IMR-90 (cell line): Measurements from ENCODE around the gene SDK1. TPM values are rescaled to one million over a fixed set of nuclear protein-coding genes. Genes with fewer than 3 reads are reported as not detected.

Experiments
- ATAC-seq: fragments of 200-7000 bp; cut with Tn5 transposase; 2 replicates; pipeline ENCODE4 v1.9.1; 2020; ENCODE audit warnings: low read depth, mild to moderate bottlenecking, moderate library complexity
- BruUV-seq: library from RNA; stranded (reverse); fragments of 400-500 nt; replicated peaks from 2 replicates; lab custom pipeline; 2021; lab: Mats Ljungman, UMichigan
- CTCF ChIA-PET: fragments of 300-600 bp; formaldehyde crosslinking; extraction: SDS; loops from one replicate; lab custom pipeline; 2021; ENCODE audit warnings: antibody characterized with exemption; lab: Yijun Ruan, JAX
- POLR2A ChIA-PET: fragments of 300-600 bp; sonication (Branson Sonifier 250); formaldehyde crosslinking; loops from one replicate; lab custom pipeline; 2022; ENCODE audit warnings: antibody characterized with exemption; ENCODE audit not compliant: unreplicated experiment; lab: Charles Lee
- DNase-seq: peaks from one replicate; pipeline ENCODE4 v3.0.0; 2013
- H2AFZ ChIP-seq: replicated peaks from 2 replicates; pipeline ENCODE3; 2013; ENCODE audit warnings: low read length, mild to moderate bottlenecking; ENCODE audit not compliant: poor library complexity
- H2AK5ac ChIP-seq: 2 replicates; pipeline ENCODE4 v1.6.1; 2013; ENCODE audit warnings: low read depth, low read length, inconsistent platforms
- H2AK9ac ChIP-seq: replicated peaks from 2 replicates; pipeline ENCODE3; 2013; ENCODE audit warnings: mild to moderate bottlenecking, low read depth, low read length, moderate library complexity; ENCODE audit not compliant: poor library complexity
- H2BK120ac ChIP-seq: 2 replicates; pipeline ENCODE4 v1.6.1; 2013; ENCODE audit warnings: low read depth, low read length, inconsistent platforms
- H2BK15ac ChIP-seq: 3 replicates; pipeline ENCODE4 v1.6.1; 2013; ENCODE audit warnings: low read depth, low read length, inconsistent platforms
- H2BK20ac ChIP-seq: 2 replicates; pipeline ENCODE4 v1.6.1; 2013; ENCODE audit warnings: low read depth, mild to moderate bottlenecking, inconsistent platforms, low read length, moderate library complexity
- H2BK5ac ChIP-seq: 2 replicates; pipeline ENCODE4 v1.6.1; 2013; ENCODE audit warnings: mild to moderate bottlenecking, low read depth, low read length, inconsistent platforms; ENCODE audit not compliant: poor library complexity, severe bottlenecking
- H3K14ac ChIP-seq: replicated peaks from 2 replicates; pipeline ENCODE4 v1.6.1; 2013; ENCODE audit warnings: low read depth, low read length, inconsistent platforms
- H3K18ac ChIP-seq: 2 replicates; pipeline ENCODE4 v1.6.1; 2013; ENCODE audit warnings: low read depth, low read length, control low read depth
- H3K23ac ChIP-seq: 2 replicates; pipeline ENCODE4 v1.6.1; 2013; ENCODE audit warnings: low read depth, low read length, inconsistent platforms
- H3K27ac ChIP-seq: 2 replicates; pipeline ENCODE4 v1.5.1; 2013; ENCODE audit warnings: mild to moderate bottlenecking, control low read depth, low read length; ENCODE audit not compliant: insufficient read depth
- H3K27me3 ChIP-seq: 2 replicates; pipeline ENCODE4 v1.6.1; 2013; ENCODE audit warnings: low read length; ENCODE audit not compliant: control insufficient read depth, insufficient read depth
- H3K36me3 ChIP-seq: 2 replicates; pipeline ENCODE4 v1.6.1; 2013; ENCODE audit warnings: low read length, mixed read lengths; ENCODE audit not compliant: control insufficient read depth, insufficient read depth
- H3K4ac ChIP-seq: 2 replicates; pipeline ENCODE4 v1.6.1; 2013; ENCODE audit warnings: low read depth, low read length, inconsistent platforms
- H3K4me1 ChIP-seq: 2 replicates; pipeline ENCODE4 v1.6.1; 2013; ENCODE audit warnings: low read length, mixed read lengths; ENCODE audit not compliant: control insufficient read depth, insufficient read depth
- H3K4me2 ChIP-seq: 2 replicates; pipeline ENCODE4 v1.6.1; 2013; ENCODE audit warnings: low read depth, mild to moderate bottlenecking, control low read depth, low read length, moderate library complexity
- H3K4me3 ChIP-seq: 2 replicates; pipeline ENCODE4 v1.5.1; 2013; ENCODE audit warnings: low read depth, mild to moderate bottlenecking, control low read depth, low read length, moderate library complexity; ENCODE audit not compliant: insufficient read depth
- H3K56ac ChIP-seq: 2 replicates; pipeline ENCODE4 v1.6.1; 2013; ENCODE audit warnings: low read length, inconsistent platforms; ENCODE audit not compliant: insufficient read depth; ENCODE audit errors: extremely low read depth
- H3K79me1 ChIP-seq, 2 experiments: 2 replicates each; pipeline ENCODE4 v1.6.1; 2013; ENCODE audit warnings: low read length in 2 of 2, inconsistent platforms in 1 of 2, low read depth in 1 of 2
- H3K9ac ChIP-seq: 2 replicates; pipeline ENCODE4 v1.6.1; 2013; ENCODE audit warnings: low read depth, low read length, control low read depth
- H3K9me1 ChIP-seq: 2 replicates; pipeline ENCODE4 v1.6.1; 2013; ENCODE audit warnings: low read length, inconsistent platforms; ENCODE audit not compliant: insufficient read depth
- H3K9me3 ChIP-seq: 2 replicates; pipeline ENCODE4 v1.6.1; 2013; ENCODE audit warnings: low read length; ENCODE audit not compliant: control insufficient read depth, insufficient read depth
- H4K20me1 ChIP-seq: 2 replicates; pipeline ENCODE4 v1.6.1; 2013; ENCODE audit warnings: low read length, inconsistent platforms; ENCODE audit not compliant: insufficient read depth
- H4K5ac ChIP-seq: 2 replicates; pipeline ENCODE4 v1.6.1; 2013; ENCODE audit warnings: mild to moderate bottlenecking, low read depth, low read length, control low read depth
- H4K8ac ChIP-seq, 2 experiments: 2 replicates each; pipeline ENCODE4 v1.6.1; 2013; ENCODE audit warnings: low read depth in 2 of 2, low read length in 2 of 2, control low read depth in 1 of 2, inconsistent platforms in 1 of 2
- H4K91ac ChIP-seq: 2 replicates; pipeline ENCODE4 v1.6.1; 2013; ENCODE audit warnings: low read depth, low read length, inconsistent platforms; ENCODE audit not compliant: insufficient read depth
- BHLHE40 ChIP-seq: fragments of 150-350 bp; IDR thresholded peaks from 2 replicates; pipeline ENCODE4 v1.6.1; 2016; ENCODE audit warnings: mild to moderate bottlenecking, low read depth, low read length
- CEBPB ChIP-seq: IDR thresholded peaks from 2 replicates; pipeline ENCODE4 v1.6.1; 2012; ENCODE audit warnings: low read depth, low read length, improper control_type of control experiment
- MAFK ChIP-seq: IDR thresholded peaks from 2 replicates; pipeline ENCODE4 v1.6.1; 2012; ENCODE audit warnings: low read depth, low read length, improper control_type of control experiment
- MAZ ChIP-seq: IDR thresholded peaks from 2 replicates; pipeline ENCODE4 v1.6.1; 2012; ENCODE audit warnings: low read depth, mild to moderate bottlenecking, low read length, improper control_type of control experiment, moderate library complexity, borderline replicate concordance
- MXI1 ChIP-seq: IDR thresholded peaks from 2 replicates; pipeline ENCODE4 v1.6.1; 2012; ENCODE audit warnings: low read depth, mild to moderate bottlenecking, low read length, moderate library complexity, borderline replicate concordance
- POLR2A ChIP-seq: IDR thresholded peaks from 2 replicates; pipeline ENCODE4 v1.6.1; 2012; ENCODE audit warnings: mild to moderate bottlenecking, low read depth, low read length
- RCOR1 ChIP-seq: IDR thresholded peaks from 2 replicates; pipeline ENCODE4 v1.6.1; 2012; ENCODE audit warnings: mild to moderate bottlenecking, low read length, improper control_type of control experiment; ENCODE audit not compliant: insufficient replicate concordance
- RFX5 ChIP-seq: IDR thresholded peaks from 2 replicates; pipeline ENCODE4 v1.8.0; 2012; ENCODE audit warnings: low read depth, mild to moderate bottlenecking, low read length, moderate library complexity
- WGBS, 2 experiments: methylation state at CpG; one replicate each; pipeline versions ENCODE4 v1.1.5 to v1.1.7; 2013; ENCODE audit warnings: missing lambda C conversion rate in 2 of 2; ENCODE audit not compliant: insufficient read length in 1 of 2; ENCODE audit errors: extremely low coverage in 2 of 2; 5-methylcytosine and 5-hydroxymethylcytosine counted together
- dilution Hi-C: fragments of 300-500 bp; cut with HindIII; formaldehyde crosslinking; loops from one replicate; pipeline ENCODE4 v1.14.3; 2018; ENCODE audit warnings: low sequenced_read_pairs; ENCODE audit not compliant: unreplicated experiment
- in situ Hi-C: fragments of 300-500 bp; cut with MboI; formaldehyde crosslinking; loops from 3 replicates; pipeline ENCODE4 v1.14.3; 2019; ENCODE audit warnings: low sequenced_read_pairs, inconsistent platforms, mixed read lengths
- intact Hi-C: fragments of 100-400 bp; cut with micrococcal nuclease; formaldehyde crosslinking; loops from 2 replicates; pipeline ENCODE4 v1.10.0; 2022
- polyA plus RNA-seq, 3 experiments: library from polyadenylated mRNA; depleted of rRNA; stranded (reverse); fragments of >200 nt; gene quantifications; 2 replicates each; pipeline ENCODE4 v1.2.3, GENCODE V29; 2012; ENCODE audit warnings: low replicate concordance in 1 of 3
- total RNA-seq: library from RNA; depleted of rRNA; stranded (reverse); fragments of >200 nt; gene quantifications from 2 replicates; pipeline ENCODE4 v1.2.3, GENCODE V29; 2012
- TF ChIP-seq, protein P1 (sequence below): fragments of 150-350 bp; IDR thresholded peaks from 2 replicates; pipeline ENCODE4 v1.6.1; 2016; ENCODE audit warnings: low read depth, mild to moderate bottlenecking, low read length, moderate library complexity, borderline replicate concordance
- TF ChIP-seq, protein P2 (sequence below): fragments of 150-350 bp; IDR thresholded peaks from 2 replicates; pipeline ENCODE4 v1.6.1; 2017; ENCODE audit warnings: mild to moderate bottlenecking, antibody characterized with exemption, low read length, low read depth

SDK1 gene
- total and polyA plus RNA-seq, 2 of the 4 experiments (the other 2 are of a cell fraction) = 1.5 to 1.6 TPM

DNA sequence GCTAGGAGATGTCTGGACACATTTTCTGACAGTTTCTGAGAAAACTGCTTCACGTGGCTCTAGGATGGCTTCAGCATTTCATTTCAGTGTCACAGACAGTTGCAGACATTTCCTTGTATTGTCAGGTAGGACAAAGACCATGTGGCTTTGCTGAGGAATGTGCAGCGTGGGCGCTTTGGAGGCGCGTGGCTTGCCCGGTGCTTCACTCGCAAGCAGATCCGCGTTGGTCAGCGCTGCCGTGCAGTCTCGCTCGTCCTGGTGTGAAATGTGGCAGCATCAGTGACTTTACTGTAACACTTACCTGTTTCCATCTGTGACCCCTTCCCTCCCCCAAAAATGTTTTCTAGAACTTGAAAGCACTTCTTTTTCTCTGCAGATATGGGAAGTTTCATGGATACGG is 340.5 kb downstream of the SDK1 start:
- no TSS peak for BruUV-seq
- Histone ChIP-seq H3K27me3 (no peaks in the 10 kb centered on the region), H4K5ac (no peak overlapping the region)

More for the DNA sequence above, 340.5 kb downstream of the SDK1 start:
- Histone ChIP-seq H3K27ac (no peak overlapping the region), H2BK20ac (no peak overlapping the region), H2BK120ac (no peak overlapping the region), H2AFZ (no peak overlapping the region), H2AK5ac (no peak overlapping the region), H3K4ac (no peak overlapping the region), H4K20me1 (no peaks in the 10 kb centered on the region), H3K23ac (no peak overlapping the region), H4K91ac (no peak overlapping the region), H3K4me2 (no peak overlapping the region), H3K36me3 (no peaks in the 10 kb centered on the region), H2BK5ac (no peak overlapping the region), H3K9me3 (no peaks in the 10 kb centered on the region), H3K14ac (no peak overlapping the region), H2BK15ac (no peak overlapping the region), H3K79me1 (no peaks in the 10 kb centered on the region), H2AK9ac (no peak overlapping the region), H3K18ac (no peak overlapping the region), H3K56ac (no peak overlapping the region), H3K4me3 (no peak overlapping the region), H4K8ac (no peak overlapping the region), H3K9me1 (no peaks in the 10 kb centered on the region), H3K4me1 (no peaks in the 10 kb centered on the region), H3K9ac (no peak overlapping the region)
- WGBS, 2 experiments = 73% methylated on average over 3 of the region's 14 CpGs; no CpG with 5 or more reads in 1 of the 2 experiments
- dilution Hi-C loops (no loop called here), in situ Hi-C loops (no loop called here), intact Hi-C loops (no loop called here)
- ChIA-PET CTCF (no interaction called here), POLR2A (no interaction called here)
- no peak for ATAC-seq
- no peak for TF ChIP-seq RFX5
- no peak for TF ChIP-seq RCOR1
- TF ChIP-seq MAZ = no peak
- TF ChIP-seq MAFK = no peak
- no peak for TF ChIP-seq BHLHE40
- TF ChIP-seq, protein P1, sequence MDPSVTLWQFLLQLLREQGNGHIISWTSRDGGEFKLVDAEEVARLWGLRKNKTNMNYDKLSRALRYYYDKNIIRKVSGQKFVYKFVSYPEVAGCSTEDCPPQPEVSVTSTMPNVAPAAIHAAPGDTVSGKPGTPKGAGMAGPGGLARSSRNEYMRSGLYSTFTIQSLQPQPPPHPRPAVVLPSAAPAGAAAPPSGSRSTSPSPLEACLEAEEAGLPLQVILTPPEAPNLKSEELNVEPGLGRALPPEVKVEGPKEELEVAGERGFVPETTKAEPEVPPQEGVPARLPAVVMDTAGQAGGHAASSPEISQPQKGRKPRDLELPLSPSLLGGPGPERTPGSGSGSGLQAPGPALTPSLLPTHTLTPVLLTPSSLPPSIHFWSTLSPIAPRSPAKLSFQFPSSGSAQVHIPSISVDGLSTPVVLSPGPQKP = no peak
- TF ChIP-seq, protein P2, sequence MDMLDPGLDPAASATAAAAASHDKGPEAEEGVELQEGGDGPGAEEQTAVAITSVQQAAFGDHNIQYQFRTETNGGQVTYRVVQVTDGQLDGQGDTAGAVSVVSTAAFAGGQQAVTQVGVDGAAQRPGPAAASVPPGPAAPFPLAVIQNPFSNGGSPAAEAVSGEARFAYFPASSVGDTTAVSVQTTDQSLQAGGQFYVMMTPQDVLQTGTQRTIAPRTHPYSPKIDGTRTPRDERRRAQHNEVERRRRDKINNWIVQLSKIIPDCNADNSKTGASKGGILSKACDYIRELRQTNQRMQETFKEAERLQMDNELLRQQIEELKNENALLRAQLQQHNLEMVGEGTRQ = no peak
- TF ChIP-seq MXI1 = no peak
- TF ChIP-seq POLR2A = no peak
- no peak for TF ChIP-seq CEBPB
- DNase-seq = no peak
